Activated CD4-positive, alpha-beta T cell treated with anti-CD3 and anti-CD28 coated beads for 36 hours (primary cell): ENCODE measurements around the gene APOL2. TPM values are rescaled to one million over a fixed set of nuclear protein-coding genes. Genes with fewer than 3 reads are reported as not detected.
A peak's percentile ranks its signal among the peaks of the same experiment; 100 is the strongest.
"Not testable (repeated sequence)": the region's sequence is repeated elsewhere in the genome, so short reads cannot be mapped to it uniquely, and the experiment has no call there.

Source experiments
- ATAC-seq: fragments of 200-7000 bp; cut with Tn5 transposase; one replicate; pipeline ENCODE4 v1.10.0; 2021; ENCODE audit warnings: mild to moderate bottlenecking, moderate library complexity
- CTCF ChIA-PET: fragments of 350-600 bp; sonication (Branson Sonifier 250); formaldehyde crosslinking; loops from one replicate; lab custom pipeline; 2021; ENCODE audit warnings: antibody characterized with exemption; lab: Charles Lee
- POLR2A ChIA-PET: fragments of 350-600 bp; sonication (Branson Sonifier 250); formaldehyde crosslinking; loops from one replicate; lab custom pipeline; 2021; ENCODE audit warnings: antibody characterized with exemption, inconsistent platforms; lab: Charles Lee
- DNase-seq: peaks from one replicate; pipeline ENCODE4 v3.0.0-alpha.2; 2020
- H3K27ac Mint-ChIP-seq: one replicate; pipeline ENCODE4 v1.8.0; 2021; ENCODE audit warnings: mixed read lengths
- H3K27me3 Mint-ChIP-seq: one replicate; pipeline ENCODE4 v1.8.0; 2021; ENCODE audit warnings: mixed read lengths
- H3K36me3 Mint-ChIP-seq: one replicate; pipeline ENCODE4 v1.8.0; 2021; ENCODE audit warnings: low read depth, mixed read lengths
- H3K4me1 Mint-ChIP-seq: one replicate; pipeline ENCODE4 v1.8.0; 2021; ENCODE audit warnings: mixed read lengths
- H3K4me3 Mint-ChIP-seq: one replicate; pipeline ENCODE4 v1.8.0; 2021; ENCODE audit warnings: mild to moderate bottlenecking, moderate library complexity, mixed read lengths
- H3K9me3 Mint-ChIP-seq: one replicate; pipeline ENCODE4 v1.8.0; 2021; ENCODE audit warnings: low read depth, mixed read lengths
- intact Hi-C, 2 experiments: fragments of 100-400 bp; cut with DNase I in 1 of 2; cut with micrococcal nuclease in 1 of 2; formaldehyde crosslinking; loops; one replicate each; pipeline versions ENCODE4 v1.14.2 to v1.15.1; 2022 to 2024; cut with DNase I, micrococcal nuclease
- total RNA-seq, 2 experiments: library from RNA; stranded (reverse); gene quantifications; one replicate each; pipeline ENCODE4 v1.2.3, GENCODE V29; 2021

Gene APOL2
- total RNA-seq, 2 experiments from 2014 or later: 64.5 TPM

GRCh38 chr22:36229649-36230048 lies 9.7 kb downstream of the APOL2 start:
- H3K27me3 Mint-ChIP-seq, H3K4me1 Mint-ChIP-seq, H3K27ac Mint-ChIP-seq, POLR2A ChIA-PET, CTCF ChIA-PET, ATAC-seq, H3K9me3 Mint-ChIP-seq, H3K4me3 Mint-ChIP-seq, DNase-seq, intact Hi-C loops: not testable (repeated sequence)
- peaks cover 62% of the 10 kb centered on the region for H3K36me3 Mint-ChIP-seq

GRCh38 chr22:36228944-36229343 lies 10.4 kb downstream of the APOL2 start:
- no peaks in the 10 kb centered on the region for H3K9me3 Mint-ChIP-seq
- H3K27ac Mint-ChIP-seq: no peak overlapping the region
- H3K4me3 Mint-ChIP-seq: no peak overlapping the region
- ChIA-PET POLR2A (no interaction called here), CTCF (no interaction called here)
- H3K36me3 Mint-ChIP-seq: peaks cover 55% of the 10 kb centered on the region
- H3K27me3 Mint-ChIP-seq: no peaks in the 10 kb centered on the region
- H3K4me1 Mint-ChIP-seq: peaks cover 6% of the 10 kb centered on the region
- intact Hi-C loops: no loop called here
- DNase-seq (no peak), ATAC-seq (no peak)

GRCh38 chr22:36228369-36228768 lies 11.0 kb downstream of the APOL2 start:
- H3K9me3 Mint-ChIP-seq, ATAC-seq, H3K4me1 Mint-ChIP-seq, intact Hi-C loops, DNase-seq, H3K27ac Mint-ChIP-seq, H3K4me3 Mint-ChIP-seq, H3K27me3 Mint-ChIP-seq: not testable (repeated sequence)
- ChIA-PET CTCF (interaction anchor here (1.5 to 2.2 kb wide), 2 partner anchors 10 to 11 kb away, joined by 5 to 8 read pairs; partner anchors contain the start of gene APOL2), POLR2A (interaction anchor here (0.6 kb wide), 1 partner anchor 17 kb away, joined by 3 read pairs; no protein-coding TSS in a partner anchor)
- peaks cover 50% of the 10 kb centered on the region for H3K36me3 Mint-ChIP-seq

- Mint-ChIP-seq H3K27me3 (no peaks in the 10 kb centered on the region), H3K27ac (no peak overlapping the region), H3K9me3 (no peaks in the 10 kb centered on the region), H3K4me1 (peaks cover 6% of the 10 kb centered on the region), H3K36me3 (peaks cover 48% of the 10 kb centered on the region), H3K4me3 (no peak overlapping the region)
- intact Hi-C loops: no loop called here
- no peak for ATAC-seq
- ChIA-PET POLR2A (interaction anchor here (0.8 kb wide), 1 partner anchor 9 kb away, joined by 6 read pairs; no protein-coding TSS in a partner anchor), CTCF (interaction anchor here (1.5 to 2.2 kb wide), 2 partner anchors 10 to 11 kb away, joined by 5 to 8 read pairs; partner anchors contain the start of gene APOL2)
- DNase-seq: no peak
Measured at GRCh38 chr22:36227806-36228205, 11.5 kb downstream of the APOL2 start.

- Mint-ChIP-seq H3K27ac (no peak overlapping the region), H3K4me1 (peaks cover 6% of the 10 kb centered on the region), H3K4me3 (no peak overlapping the region), H3K36me3 (peaks cover 46% of the 10 kb centered on the region), H3K27me3 (no peaks in the 10 kb centered on the region), H3K9me3 (no peaks in the 10 kb centered on the region)
- intact Hi-C loops: no loop called here
- ChIA-PET CTCF (interaction anchor here (1.0 to 2.2 kb wide), 3 partner anchors 10 to 209 kb away, joined by 3 to 8 read pairs (median 5); partner anchors contain the start of gene APOL2), POLR2A (interaction anchor here (0.8 kb wide), 1 partner anchor 10 kb away, joined by 6 read pairs; no protein-coding TSS in a partner anchor)
- peak; percentile 34 for DNase-seq
- peak; percentile 38 for ATAC-seq
Measured at GRCh38 chr22:36227396-36227795, 11.9 kb downstream of the APOL2 start.

GRCh38 chr22:36226189-36226588 lies 13.1 kb downstream of the APOL2 start:
- H3K4me3 Mint-ChIP-seq: no peak overlapping the region
- H3K9me3 Mint-ChIP-seq: no peaks in the 10 kb centered on the region
- no peaks in the 10 kb centered on the region for H3K27me3 Mint-ChIP-seq
- POLR2A ChIA-PET: interaction anchor here (1.0 kb wide), 2 partner anchors 12 to 25 kb away, joined by 4 to 6 read pairs; no protein-coding TSS in a partner anchor
- peaks cover 36% of the 10 kb centered on the region for H3K36me3 Mint-ChIP-seq
- no peak overlapping the region for H3K27ac Mint-ChIP-seq
- ATAC-seq (no peak), DNase-seq (no peak)
- CTCF ChIA-PET: interaction anchor here (0.9 kb wide), 1 partner anchor 161 kb away, joined by 3 read pairs; no protein-coding TSS in a partner anchor
- intact Hi-C loops: no loop called here
- H3K4me1 Mint-ChIP-seq: peaks cover 5% of the 10 kb centered on the region

GRCh38 chr22:36225333-36225922 lies 13.9 kb downstream of the APOL2 start:
- no peak for ATAC-seq
- POLR2A ChIA-PET: interaction anchor here (1.0 kb wide), 1 partner anchor 25 kb away, joined by 6 read pairs; no protein-coding TSS in a partner anchor
- no peak for DNase-seq
- H3K36me3 Mint-ChIP-seq: peaks cover 29% of the 10 kb centered on the region
- H3K27me3 Mint-ChIP-seq: no peaks in the 10 kb centered on the region
- intact Hi-C loops: no loop called here
- no peaks in the 10 kb centered on the region for H3K9me3 Mint-ChIP-seq
- CTCF ChIA-PET: interaction anchor here (1.0 kb wide), 1 partner anchor 11 kb away, joined by 4 read pairs; no protein-coding TSS in a partner anchor
- peaks cover 5% of the 10 kb centered on the region for H3K4me1 Mint-ChIP-seq
- no peak overlapping the region for H3K27ac Mint-ChIP-seq
- no peak overlapping the region for H3K4me3 Mint-ChIP-seq

- intact Hi-C loops: no loop called here
- H3K36me3 Mint-ChIP-seq: peaks cover 24% of the 10 kb centered on the region
- no peak overlapping the region for H3K4me3 Mint-ChIP-seq
- H3K27ac Mint-ChIP-seq: no peak overlapping the region
- ATAC-seq (no peak), DNase-seq (no peak)
- H3K4me1 Mint-ChIP-seq: peaks cover 5% of the 10 kb centered on the region
- CTCF ChIA-PET: interaction anchor here (1.0 kb wide), 1 partner anchor 12 kb away, joined by 4 read pairs; no protein-coding TSS in a partner anchor
- POLR2A ChIA-PET: no interaction called here
- H3K9me3 Mint-ChIP-seq: no peaks in the 10 kb centered on the region
- no peaks in the 10 kb centered on the region for H3K27me3 Mint-ChIP-seq
Measured at GRCh38 chr22:36224245-36224644, 15.1 kb downstream of the APOL2 start.

GRCh38 chr22:36223504-36223903 lies 15.8 kb downstream of the APOL2 start:
- intact Hi-C loops: no loop called here
- POLR2A ChIA-PET: no interaction called here
- Mint-ChIP-seq H3K27me3 (peaks cover 1% of the 10 kb centered on the region), H3K4me3 (no peak overlapping the region), H3K36me3 (peaks cover 18% of the 10 kb centered on the region), H3K27ac (no peak overlapping the region), H3K9me3 (no peaks in the 10 kb centered on the region), H3K4me1 (peaks cover 5% of the 10 kb centered on the region)
- CTCF ChIA-PET: no interaction called here
- DNase-seq: no peak
- no peak for ATAC-seq

GRCh38 chr22:36222887-36223450 lies 16.4 kb downstream of the APOL2 start:
- no peak for DNase-seq
- Mint-ChIP-seq H3K9me3 (no peaks in the 10 kb centered on the region), H3K27ac (no peak overlapping the region), H3K36me3 (peaks cover 15% of the 10 kb centered on the region), H3K4me3 (no peak overlapping the region), H3K4me1 (peaks cover 5% of the 10 kb centered on the region), H3K27me3 (peaks cover 1% of the 10 kb centered on the region)
- ChIA-PET CTCF (interaction anchor here (2.5 kb wide), 1 partner anchor 16 kb away, joined by 14 read pairs; the partner anchor contains the start of gene APOL2), POLR2A (no interaction called here)
- intact Hi-C loops: loop anchor here in 1 of 2 experiments (1.0 kb wide), 1 partner anchor 28 kb away; no protein-coding TSS in a partner anchor
- no peak for ATAC-seq
